Measurements from ENCODE around the gene PRKG1.

DNA sequence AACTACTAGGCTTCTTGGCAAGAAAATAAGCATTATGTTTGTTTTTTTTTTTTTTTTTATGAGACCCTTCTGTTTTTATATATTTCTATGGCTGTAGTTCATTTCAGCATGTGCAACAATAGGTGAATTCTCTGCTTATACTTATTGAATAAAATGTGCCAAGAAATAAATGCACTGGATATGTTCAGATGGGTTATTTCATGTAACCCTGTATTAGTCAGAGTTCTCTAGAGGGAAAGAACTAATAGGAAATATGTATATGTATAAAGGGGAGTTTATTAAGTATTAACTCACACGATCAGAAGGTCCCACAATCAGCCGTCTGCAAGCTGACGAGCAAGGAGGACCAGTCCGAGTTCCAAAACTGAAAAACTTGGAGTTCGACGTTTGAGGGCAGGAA lies 332.3 kb downstream of the PRKG1 start:
- TF ChIP-seq, protein P1, sequence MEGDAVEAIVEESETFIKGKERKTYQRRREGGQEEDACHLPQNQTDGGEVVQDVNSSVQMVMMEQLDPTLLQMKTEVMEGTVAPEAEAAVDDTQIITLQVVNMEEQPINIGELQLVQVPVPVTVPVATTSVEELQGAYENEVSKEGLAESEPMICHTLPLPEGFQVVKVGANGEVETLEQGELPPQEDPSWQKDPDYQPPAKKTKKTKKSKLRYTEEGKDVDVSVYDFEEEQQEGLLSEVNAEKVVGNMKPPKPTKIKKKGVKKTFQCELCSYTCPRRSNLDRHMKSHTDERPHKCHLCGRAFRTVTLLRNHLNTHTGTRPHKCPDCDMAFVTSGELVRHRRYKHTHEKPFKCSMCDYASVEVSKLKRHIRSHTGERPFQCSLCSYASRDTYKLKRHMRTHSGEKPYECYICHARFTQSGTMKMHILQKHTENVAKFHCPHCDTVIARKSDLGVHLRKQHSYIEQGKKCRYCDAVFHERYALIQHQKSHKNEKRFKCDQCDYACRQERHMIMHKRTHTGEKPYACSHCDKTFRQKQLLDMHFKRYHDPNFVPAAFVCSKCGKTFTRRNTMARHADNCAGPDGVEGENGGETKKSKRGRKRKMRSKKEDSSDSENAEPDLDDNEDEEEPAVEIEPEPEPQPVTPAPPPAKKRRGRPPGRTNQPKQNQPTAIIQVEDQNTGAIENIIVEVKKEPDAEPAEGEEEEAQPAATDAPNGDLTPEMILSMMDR (IDR thresholded peaks at IDR 0.05) = no peak
- TF ChIP-seq POLR2A (IDR thresholded peaks at IDR 0.05) = no peak
